NCI-H2107 treated with DMSO at 0.1 percent for 48 hours (cell line): ENCODE measurements around the gene MBD1.
"Not testable (repeated sequence)": the region's sequence is repeated elsewhere in the genome, so short reads cannot be mapped to it uniquely, and the experiment has no call there.

Experiments
- DNase-seq: peaks from one replicate; lab custom pipeline; 2025; ENCODE audit not compliant: unreplicated experiment; lab: John Stamatoyannopoulos, UW

The MBD1 gene

GRCh38 chr18:50293039-50293438, 11.7 kb upstream of the MBD1 start:
- no peak for DNase-seq

GRCh38 chr18:50289108-50289443, 7.8 kb upstream of the MBD1 start:
- DNase-seq: no peak

GRCh38 chr18:50288348-50289107, 7.2 kb upstream of the MBD1 start:
- DNase-seq: not testable (repeated sequence)

- peak; percentile 98 for DNase-seq
These were observed 6.4 kb upstream of the MBD1 start, which contains the start of gene CXXC1 for GRCh38 chr18:50287441-50288347. CXXC1 (minus strand) TSS chr18:50287692; CDS start chr18:50287589, 103 bp downstream.

- DNase-seq: no peak
These were observed 5.7 kb upstream of the MBD1 start for GRCh38 chr18:50287028-50287440.

GRCh38 chr18:50286391-50287027, 5.2 kb upstream of the MBD1 start:
- DNase-seq: no peak

- no peak for DNase-seq
These were observed 4.5 kb upstream of the MBD1 start for GRCh38 chr18:50285631-50286321.

- no peak for DNase-seq
These were observed 3.7 kb upstream of the MBD1 start for GRCh38 chr18:50285071-50285470.

- no peak for DNase-seq
These were observed 3.0 kb upstream of the MBD1 start for GRCh38 chr18:50284255-50284885.

GRCh38 chr18:50283469-50284209, 2.3 kb upstream of the MBD1 start:
- DNase-seq: no peak

GRCh38 chr18:50282521-50283335, 1.4 kb upstream of the MBD1 start:
- DNase-seq: no peak

- no peak for DNase-seq
These were observed 723 bp upstream of the MBD1 start for GRCh38 chr18:50281972-50282520.

- DNase-seq: no peak
These were observed 522 bp downstream of the MBD1 start for GRCh38 chr18:50280707-50281294.

- no peak for DNase-seq
These were observed 1.6 kb downstream of the MBD1 start for GRCh38 chr18:50279752-50280151.

- no peak for DNase-seq
These were observed 3.4 kb downstream of the MBD1 start for GRCh38 chr18:50277942-50278341.

- no peak for DNase-seq
These were observed 4.9 kb downstream of the MBD1 start for GRCh38 chr18:50276452-50276851.

- DNase-seq: no peak
These were observed 5.8 kb downstream of the MBD1 start for GRCh38 chr18:50275503-50276036.

- DNase-seq: no peak
These were observed 6.4 kb downstream of the MBD1 start for GRCh38 chr18:50274941-50275340.
